Left forelimb (tissue), 1 donor: ENCODE results near the gene USH2A.

Experiments used
- DNase-seq: peaks from one replicate; pipeline ENCODE4 v3.0.0-alpha.2; 2018; ENCODE audit warnings: low spot score

USH2A gene

GRCh38 chr1:216422821-216423520 lies at the start of gene USH2A:
Gene USH2A (minus strand): TSS chr1:216423448. CDS start chr1:216422336, 1,112 bp downstream.
- DNase-seq: no peak

GRCh38 chr1:216466162-216466801 lies 43.0 kb upstream of the USH2A start:
- no peak for DNase-seq

GRCh38 chr1:216464489-216464888 lies 41.2 kb upstream of the USH2A start:
- DNase-seq: no peak

- no peak for DNase-seq
Measured at GRCh38 chr1:216462066-216462775, 39.0 kb upstream of the USH2A start.

GRCh38 chr1:216461466-216461865 lies 38.2 kb upstream of the USH2A start:
- DNase-seq: no peak

GRCh38 chr1:216459651-216460207 lies 36.5 kb upstream of the USH2A start:
- DNase-seq: no peak

GRCh38 chr1:216458812-216459211 lies 35.6 kb upstream of the USH2A start:
- no peak for DNase-seq

- no peak for DNase-seq
Measured at GRCh38 chr1:216457356-216457755, 34.1 kb upstream of the USH2A start.

- DNase-seq: no peak
Measured at GRCh38 chr1:216456682-216457081, 33.4 kb upstream of the USH2A start.

GRCh38 chr1:216453777-216454176 lies 30.5 kb upstream of the USH2A start:
- DNase-seq: no peak

- DNase-seq: no peak
Measured at GRCh38 chr1:216450227-216450626, 27.0 kb upstream of the USH2A start.

GRCh38 chr1:216448011-216448510 lies 24.8 kb upstream of the USH2A start:
- no peak for DNase-seq

- no peak for DNase-seq
Measured at GRCh38 chr1:216437603-216438002, 14.4 kb upstream of the USH2A start.

- no peak for DNase-seq
Measured at GRCh38 chr1:216434232-216434631, 11.0 kb upstream of the USH2A start.

- DNase-seq: no peak
Measured at GRCh38 chr1:216433175-216433574, 9.9 kb upstream of the USH2A start.

- no peak for DNase-seq
Measured at GRCh38 chr1:216430744-216431143, 7.5 kb upstream of the USH2A start.

GRCh38 chr1:216425577-216425976 lies 2.3 kb upstream of the USH2A start:
- DNase-seq: no peak

GRCh38 chr1:216420746-216421145 lies 2.5 kb downstream of the USH2A start:
- no peak for DNase-seq

GRCh38 chr1:216420263-216420662 lies 3.0 kb downstream of the USH2A start:
- DNase-seq: no peak

GRCh38 chr1:216416488-216416887 lies 6.8 kb downstream of the USH2A start:
- no peak for DNase-seq

GRCh38 chr1:216410026-216410425 lies 13.2 kb downstream of the USH2A start:
- DNase-seq: no peak

- DNase-seq: no peak
Measured at GRCh38 chr1:216390956-216391355, 32.3 kb downstream of the USH2A start.

- DNase-seq: no peak
Measured at GRCh38 chr1:216389774-216390173, 33.5 kb downstream of the USH2A start.
